ENCODE measurements around the gene DNAJC8.

The DNAJC8 gene

DNA sequence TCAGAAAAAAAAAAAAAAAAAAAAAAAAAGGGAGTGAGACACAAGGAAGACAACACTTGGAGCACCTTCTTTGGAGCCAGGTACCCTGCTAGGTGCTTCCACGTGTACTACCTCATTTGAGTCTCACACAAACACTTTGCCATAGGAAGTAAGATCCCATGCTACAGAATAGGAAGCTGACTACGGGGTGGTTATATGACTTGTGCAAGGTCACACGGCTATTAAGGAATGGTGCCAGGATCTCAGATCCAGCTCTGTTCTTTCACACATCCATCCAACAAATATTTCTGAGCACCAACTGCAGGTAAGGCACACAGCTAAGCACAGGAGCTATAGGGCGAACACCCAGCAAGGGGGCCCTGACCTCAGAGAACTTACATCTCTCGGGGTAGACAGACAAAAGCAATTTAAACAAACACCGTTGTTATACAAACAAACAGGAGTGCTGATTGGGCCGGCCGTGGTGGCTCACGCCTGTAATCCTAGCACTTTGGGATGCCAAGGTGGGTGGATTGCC lies 78.7 kb downstream of the DNAJC8 start:
- Histone ChIP-seq H3K36me3 (replicated peaks) (no peaks in the 10 kb centered on the region), H3K27me3 (replicated peaks) (no peaks in the 10 kb centered on the region), H3K27ac (no peak overlapping the region), H3K4me3 (ENCODE audit: low read depth, low read length) (no peak overlapping the region)
- in situ Hi-C loops (cut with HindIII; ENCODE audit: low pct_ligation_motif_present, low sequenced_read_pairs) = no loop called here
- no peak for DNase-seq
- TF ChIP-seq, protein P1, sequence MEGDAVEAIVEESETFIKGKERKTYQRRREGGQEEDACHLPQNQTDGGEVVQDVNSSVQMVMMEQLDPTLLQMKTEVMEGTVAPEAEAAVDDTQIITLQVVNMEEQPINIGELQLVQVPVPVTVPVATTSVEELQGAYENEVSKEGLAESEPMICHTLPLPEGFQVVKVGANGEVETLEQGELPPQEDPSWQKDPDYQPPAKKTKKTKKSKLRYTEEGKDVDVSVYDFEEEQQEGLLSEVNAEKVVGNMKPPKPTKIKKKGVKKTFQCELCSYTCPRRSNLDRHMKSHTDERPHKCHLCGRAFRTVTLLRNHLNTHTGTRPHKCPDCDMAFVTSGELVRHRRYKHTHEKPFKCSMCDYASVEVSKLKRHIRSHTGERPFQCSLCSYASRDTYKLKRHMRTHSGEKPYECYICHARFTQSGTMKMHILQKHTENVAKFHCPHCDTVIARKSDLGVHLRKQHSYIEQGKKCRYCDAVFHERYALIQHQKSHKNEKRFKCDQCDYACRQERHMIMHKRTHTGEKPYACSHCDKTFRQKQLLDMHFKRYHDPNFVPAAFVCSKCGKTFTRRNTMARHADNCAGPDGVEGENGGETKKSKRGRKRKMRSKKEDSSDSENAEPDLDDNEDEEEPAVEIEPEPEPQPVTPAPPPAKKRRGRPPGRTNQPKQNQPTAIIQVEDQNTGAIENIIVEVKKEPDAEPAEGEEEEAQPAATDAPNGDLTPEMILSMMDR (IDR thresholded peaks at IDR 0.05; ENCODE audit: low read depth, low read length, missing control alignments) = no peak

Measured in brain microvascular endothelial cell (primary cell).